Stimulated activated CD4-positive, alpha-beta T cell treated with anti-CD3 and anti-CD28 coated beads, Interleukin-1b, Interleukin-23, amount 100 ng/mL, for 48 hours (primary cell): ENCODE results near the gene FRYL.
"Not testable (repeated sequence)": the region's sequence is repeated elsewhere in the genome, so short reads cannot be mapped to it uniquely, and the experiment has no call there.

Experiments used
- DNase-seq: peaks from one replicate; pipeline ENCODE4 v3.0.0-alpha.2; 2020

Gene FRYL

DNA sequence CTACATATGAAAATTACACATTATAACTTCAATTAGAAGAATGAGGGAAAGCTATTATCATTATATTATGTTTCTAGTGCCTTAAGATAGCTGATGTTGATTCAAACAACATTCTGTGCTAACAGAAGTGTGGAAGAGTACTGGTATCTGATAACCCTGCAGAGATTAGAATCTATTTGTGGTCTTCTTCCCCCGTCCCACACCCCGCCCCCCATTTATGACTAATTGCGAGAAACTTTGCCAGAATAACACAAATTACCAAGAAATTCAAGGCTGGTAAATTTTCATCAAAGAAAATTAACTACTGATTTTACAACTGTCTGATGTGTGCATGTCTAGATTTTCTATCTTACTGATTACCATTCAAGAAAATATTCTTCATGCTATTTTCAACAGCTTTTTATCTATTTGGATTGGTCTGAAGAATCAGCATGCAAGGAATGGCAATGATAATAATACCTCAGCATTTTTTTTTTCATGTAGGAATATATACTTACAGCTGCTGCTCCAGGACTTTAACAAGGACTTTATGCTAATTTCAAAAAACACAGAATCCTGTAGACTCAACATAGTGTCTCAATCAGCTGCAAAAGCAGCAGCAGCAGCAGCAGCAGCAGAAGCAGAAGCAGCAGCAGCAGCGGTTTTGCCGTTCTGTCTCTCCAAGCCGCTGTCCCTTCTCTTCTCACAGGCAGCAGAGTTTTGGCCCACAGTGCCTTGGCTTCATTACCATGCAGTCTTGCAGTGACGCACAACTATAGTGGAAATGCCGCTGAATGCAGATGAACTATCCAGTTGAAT is 126.7 kb downstream of the FRYL start:
- DNase-seq = peak; percentile 15

DNA sequence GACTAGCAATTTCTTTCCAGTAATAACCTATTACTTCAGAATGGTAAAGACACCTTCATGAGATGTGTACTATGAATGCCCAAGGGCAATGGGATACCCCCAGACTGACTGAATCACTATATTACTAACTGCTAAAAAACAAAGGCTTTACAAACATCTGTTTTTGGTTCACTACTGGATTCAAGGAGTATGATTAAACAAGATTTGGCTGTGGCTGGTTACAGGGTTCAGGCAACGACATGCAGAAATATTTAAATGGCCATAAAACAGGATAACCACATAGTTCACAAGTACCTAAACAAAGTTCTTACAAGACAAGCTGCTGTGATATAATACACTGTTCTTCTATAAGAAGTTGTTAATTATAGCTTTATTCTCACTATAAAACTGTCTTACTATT is 128.2 kb downstream of the FRYL start:
- no peak for DNase-seq

DNA sequence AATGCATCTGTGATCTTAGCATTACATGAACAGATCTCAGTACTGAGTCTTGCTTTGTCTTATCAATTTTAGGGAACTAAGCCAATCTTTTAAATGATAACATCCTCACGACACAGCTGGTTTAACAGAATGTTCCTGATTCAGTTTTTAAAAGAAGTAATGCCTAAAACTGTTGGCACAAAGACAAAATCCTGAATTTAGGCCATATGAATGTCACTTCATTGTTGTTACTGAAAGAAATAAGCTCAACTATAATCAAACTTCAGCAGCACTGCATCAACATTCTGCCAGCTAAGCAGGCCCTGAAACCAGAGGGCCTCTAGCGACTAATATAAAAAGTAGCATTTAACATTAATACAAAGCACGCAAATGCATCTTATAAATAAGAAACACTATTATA is 130.6 kb downstream of the FRYL start:
- no peak for DNase-seq

DNA sequence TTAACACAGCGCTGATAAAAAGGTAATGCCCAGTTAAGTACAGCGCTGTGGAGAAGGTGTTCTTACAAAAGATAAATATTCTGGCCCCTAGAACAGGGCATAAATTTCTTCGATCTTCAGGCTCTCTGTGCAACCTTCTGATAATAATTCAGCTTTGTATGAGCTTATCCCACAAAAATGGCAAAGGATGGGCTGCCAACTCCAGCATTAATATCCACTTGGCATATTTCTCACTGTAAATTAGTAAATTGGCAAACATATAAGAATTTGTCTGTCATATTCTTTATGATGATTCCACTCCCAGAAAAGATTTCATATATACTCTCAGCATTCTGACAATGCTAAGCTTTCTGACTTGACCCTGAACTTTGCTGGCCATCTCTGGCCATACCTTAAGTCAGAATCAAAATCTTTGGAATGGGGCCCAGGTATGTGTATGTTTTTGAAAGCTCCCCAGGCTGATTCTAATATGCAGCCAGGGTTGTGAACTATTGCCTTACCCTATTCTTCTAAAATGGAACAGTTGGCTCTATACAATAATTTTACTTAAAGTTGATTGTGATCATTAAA is 134.8 kb downstream of the FRYL start:
- DNase-seq = no peak

DNA sequence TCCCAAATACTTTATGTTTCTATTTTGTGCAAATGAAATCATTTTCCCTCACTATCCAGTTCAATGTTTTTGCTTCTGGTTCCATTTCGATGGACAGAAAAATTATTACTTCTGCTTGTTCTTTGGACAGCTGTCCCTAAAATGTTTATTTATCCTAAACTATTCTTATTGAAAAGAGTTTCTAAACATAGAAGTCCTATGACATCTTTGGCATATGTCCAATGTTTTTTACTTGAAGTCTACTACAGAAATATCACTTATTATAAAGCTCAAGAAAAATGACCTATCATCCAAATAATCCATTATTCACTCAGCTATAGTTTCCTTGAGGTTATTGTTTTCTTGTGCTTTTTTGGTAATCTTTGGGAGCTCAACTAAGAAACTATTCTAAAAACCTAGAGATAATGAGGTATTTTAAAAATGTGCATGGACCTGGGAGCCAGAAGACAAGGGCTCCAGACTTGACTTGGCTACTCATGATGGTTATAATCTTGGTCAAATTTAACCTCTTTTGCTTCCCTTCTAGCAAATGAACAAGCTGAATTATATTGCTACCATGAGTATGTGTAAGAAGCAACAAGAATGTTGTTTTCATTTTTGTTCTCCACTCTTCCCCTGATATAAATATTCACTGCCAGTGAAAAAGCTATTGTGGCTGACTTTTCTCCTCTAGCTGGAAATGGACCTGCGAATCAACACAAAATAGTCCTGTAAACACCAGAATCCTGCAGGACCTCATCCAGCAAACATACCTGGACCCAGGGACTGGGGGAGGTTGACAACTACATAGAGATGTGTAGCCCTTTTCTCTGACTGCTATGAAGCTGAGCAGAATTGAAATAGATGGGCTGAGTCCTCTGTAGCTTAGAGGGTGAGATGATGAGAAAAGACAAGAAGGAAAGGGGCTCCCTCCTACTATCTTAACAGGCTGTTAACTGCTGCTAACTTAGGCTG is 137.4 kb downstream of the FRYL start:
- no peak for DNase-seq

DNA sequence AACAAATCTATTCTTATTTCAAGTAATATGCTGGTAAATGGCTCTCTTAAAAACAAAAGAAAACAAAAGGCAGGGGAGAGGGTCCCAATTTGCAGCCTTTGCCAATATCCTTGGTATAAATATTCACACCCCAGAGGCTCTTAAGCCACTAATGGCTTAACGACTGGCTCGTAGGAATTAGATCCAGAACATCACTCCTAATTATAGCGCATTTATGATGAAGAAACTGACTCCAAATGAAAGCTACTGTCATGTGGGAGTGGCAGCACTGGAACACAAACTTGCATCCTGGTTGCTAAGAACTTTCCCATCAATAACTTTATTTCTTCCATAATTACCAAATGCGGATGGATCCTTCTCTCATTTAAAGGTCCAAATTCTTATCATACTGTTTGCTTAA is 138.7 kb downstream of the FRYL start:
- no peak for DNase-seq

DNA sequence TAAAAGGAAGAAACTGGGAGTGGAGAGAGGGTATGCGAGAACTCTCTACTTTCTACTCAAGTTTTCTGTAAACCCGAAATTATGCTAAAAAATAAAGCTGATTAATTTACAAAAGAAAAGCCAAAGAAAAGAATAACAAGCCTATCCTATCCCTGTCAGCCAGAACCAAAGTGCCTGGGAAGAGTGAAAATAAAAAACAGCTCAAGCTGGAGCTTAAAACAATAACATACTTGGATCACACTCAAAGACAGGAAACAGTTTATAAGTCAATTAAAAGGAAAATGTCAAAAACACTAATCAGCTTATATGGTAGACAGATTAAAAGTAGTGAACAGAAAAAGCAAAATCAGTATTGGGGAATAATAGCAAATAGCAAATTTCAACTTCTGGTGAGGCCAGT is 139.4 kb downstream of the FRYL start:
- DNase-seq = no peak

DNA sequence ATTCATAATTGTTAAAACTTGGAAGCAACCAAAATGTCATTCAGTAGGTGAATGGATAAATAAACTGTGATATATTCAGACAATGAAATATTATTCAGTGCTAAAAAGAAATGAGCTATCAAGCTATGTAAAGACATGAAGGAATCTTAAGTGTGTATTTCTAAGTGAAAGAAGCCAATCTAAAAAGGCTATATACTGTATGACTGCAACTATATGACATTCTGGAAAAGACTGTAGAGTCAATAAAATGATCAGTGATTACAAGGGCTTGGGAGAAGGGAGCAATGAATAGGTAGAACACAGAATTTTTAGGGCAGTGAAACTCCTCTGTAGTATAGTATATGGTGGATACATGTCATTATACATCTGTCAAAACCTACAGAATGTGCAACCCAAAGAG is 139.9 kb downstream of the FRYL start:
- DNase-seq = no peak

DNA sequence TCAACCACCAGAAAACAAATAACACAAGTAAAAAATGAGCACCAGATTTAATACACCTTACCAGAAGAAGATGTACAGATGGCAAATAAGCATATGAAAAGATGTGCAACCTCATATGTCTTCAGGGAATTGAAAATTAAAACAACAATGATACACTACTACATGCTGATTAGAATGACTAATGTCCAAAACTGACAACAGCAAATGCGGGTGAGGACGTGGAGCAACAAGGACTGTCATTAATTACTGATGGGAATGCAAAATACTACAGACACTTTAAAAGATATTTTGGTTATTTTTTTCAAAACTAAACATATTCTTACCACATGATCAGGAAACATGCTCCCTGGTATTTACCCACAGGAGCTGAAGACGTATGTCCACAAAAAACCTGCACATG is 140.3 kb downstream of the FRYL start:
- DNase-seq = no peak

DNA sequence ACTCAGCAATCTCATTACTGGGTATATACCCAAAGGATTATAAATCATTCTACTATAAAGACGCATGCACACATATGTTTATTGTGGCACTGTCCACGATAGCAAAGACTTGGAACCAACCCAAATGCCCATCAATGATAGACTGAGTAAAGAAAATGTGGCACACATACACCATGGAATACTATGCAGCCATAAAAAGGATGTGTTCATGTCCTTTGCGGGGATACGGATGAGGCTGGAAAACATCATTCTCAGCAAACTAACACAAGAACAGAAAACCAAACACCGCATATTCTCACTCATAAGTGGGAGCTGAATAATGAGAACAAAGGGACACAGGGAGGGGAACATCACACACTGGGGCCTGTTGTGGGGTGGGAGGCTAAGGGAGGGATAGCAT is 141.5 kb downstream of the FRYL start:
- DNase-seq = not testable (repeated sequence)

DNA sequence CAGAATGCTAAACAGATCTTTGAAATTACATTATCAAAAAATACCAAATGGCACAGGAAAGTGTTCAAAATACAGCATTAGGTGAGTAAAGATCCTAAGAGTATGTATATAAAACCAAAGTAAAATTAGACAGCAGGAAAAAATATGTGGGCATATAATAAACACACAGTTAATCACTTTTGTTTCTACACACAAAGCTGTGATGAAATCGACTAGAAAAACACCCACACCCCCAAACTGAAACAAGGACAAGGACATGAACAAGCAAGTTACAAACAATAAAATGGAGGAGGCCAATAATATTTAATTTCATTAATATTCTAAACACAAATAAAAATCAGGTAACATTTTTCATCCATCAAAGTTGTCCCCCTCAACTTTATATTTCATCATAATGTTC is 143.2 kb downstream of the FRYL start:
- no peak for DNase-seq

DNA sequence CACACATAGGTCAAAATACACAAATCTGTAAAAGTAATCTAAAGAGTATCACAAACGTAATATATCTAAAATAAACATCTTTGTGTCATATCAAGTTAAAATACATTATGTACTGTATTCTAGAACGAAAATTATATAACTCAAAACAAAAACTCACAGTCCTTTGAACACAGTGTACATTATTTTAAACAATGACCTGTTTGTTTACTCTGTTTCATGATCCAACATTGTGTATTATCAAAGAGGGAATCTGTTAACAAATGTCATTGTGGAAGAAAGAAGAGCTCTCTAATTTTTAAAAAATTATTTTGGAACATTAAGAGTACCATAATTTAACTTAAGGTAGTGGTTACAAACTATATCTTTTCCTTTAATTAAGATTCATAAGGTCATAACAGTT is 144.1 kb downstream of the FRYL start:
- no peak for DNase-seq

DNA sequence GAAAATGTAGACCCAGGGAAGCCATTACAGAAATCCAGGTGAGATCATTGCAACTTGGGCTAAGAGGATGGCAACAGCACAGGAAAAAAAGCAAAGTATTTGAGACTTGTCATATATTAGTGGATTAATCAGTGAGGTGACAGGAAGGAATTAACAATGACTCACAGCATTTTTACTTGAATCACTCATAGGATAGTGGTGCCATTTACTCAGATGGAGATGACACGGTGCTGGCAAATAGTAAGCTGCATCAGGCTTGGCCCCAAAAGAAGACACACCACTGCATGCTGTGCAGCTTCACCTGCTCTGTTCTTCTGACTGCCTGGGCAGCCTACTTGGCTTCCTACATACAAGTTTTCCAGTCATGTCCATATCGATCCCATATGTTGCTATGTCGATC is 144.8 kb downstream of the FRYL start:
- DNase-seq = peak; percentile 28

DNA sequence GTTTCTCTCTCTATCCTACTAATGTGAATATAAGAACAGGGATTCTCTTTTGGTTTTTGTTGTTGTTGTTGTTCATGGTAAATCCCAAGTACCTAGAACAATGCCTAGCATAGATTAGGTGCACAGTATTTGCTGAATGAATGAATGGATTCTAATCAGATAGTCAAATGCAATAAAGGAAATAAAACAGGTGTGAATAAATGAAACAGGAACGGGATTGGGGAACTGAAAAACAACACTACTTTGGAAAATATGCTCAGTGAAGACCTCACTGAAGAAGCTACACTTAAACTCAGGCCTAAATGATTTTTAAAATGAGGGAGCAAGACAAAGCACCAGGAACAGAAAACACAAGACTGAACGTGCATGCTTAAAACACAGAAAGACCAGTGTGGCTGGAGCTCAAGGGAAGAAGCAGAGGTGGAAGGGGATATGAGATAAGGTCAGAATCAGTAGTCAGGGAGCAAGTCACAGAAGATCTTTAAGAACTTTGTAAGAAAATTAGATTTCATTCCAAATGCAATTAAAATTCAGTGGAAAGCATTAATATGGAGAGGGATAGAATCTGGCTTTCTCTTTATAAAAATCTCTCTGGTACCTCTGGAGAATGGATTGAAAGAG is 145.3 kb downstream of the FRYL start:
- DNase-seq = no peak

DNA sequence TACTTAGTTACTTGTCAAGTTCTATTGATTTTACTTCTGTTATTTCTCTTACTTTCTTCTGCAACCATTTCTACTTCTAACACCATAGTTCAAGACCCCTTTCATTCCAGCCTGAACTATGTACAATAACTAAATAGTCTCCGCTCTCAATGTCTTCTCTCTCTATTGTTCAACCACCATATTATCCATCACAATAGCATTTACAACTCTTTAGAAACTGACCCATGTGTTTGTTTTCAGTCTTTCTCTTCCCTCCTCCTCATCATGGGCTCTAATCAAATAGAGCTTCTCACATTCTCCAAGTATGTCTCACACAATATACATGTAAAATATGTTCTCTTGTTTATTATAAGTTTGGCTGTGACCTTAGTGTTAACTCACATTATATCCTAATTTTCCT is 146.4 kb downstream of the FRYL start:
- DNase-seq = no peak

DNA sequence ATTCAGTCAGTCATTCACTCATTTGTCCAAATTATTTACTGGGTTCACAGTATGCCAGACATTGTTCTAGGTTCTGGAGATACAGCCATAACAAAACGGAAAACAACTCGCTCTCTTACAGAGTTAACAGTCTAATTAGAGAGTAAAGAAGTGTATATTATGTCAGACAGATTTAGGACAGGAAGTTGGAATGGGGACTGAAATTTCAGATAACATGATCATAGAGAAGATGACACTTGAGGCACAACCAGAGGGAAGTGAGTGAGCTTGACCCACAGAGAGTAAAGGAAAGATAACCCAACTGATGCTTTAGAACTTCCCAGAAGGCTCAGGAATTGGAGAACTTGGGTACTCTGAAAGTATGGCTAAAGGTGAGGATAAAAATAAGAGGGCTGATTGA is 150.6 kb downstream of the FRYL start:
- no peak for DNase-seq

DNA sequence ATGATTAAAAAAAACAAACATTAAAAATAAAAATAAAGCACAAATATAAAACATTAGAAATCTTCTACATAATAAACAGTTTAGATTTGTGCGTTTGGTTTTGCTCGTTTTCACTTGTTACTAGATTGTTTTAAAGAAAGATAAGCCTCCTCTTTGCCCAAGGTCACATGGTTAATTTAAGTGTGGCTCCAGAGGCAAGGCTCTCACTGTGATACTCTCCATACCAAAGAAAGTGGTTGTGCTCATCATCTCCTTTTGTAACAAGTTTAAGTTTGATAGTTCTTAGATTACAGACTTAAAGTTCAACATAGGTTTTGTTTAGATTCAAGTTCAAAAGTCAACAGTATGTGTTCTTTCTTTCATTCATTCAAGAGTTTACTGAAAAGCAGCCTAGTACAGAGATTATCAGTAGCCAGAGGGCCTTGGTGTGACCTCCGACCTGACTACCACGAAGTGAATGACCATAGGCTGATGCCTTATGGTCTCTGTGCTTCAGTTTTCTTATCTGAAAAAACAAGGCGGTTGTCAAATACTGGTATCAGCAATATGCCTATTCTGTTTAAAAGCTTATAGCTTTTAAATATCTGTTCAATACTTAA is 156.8 kb downstream of the FRYL start:
- no peak for DNase-seq

DNA sequence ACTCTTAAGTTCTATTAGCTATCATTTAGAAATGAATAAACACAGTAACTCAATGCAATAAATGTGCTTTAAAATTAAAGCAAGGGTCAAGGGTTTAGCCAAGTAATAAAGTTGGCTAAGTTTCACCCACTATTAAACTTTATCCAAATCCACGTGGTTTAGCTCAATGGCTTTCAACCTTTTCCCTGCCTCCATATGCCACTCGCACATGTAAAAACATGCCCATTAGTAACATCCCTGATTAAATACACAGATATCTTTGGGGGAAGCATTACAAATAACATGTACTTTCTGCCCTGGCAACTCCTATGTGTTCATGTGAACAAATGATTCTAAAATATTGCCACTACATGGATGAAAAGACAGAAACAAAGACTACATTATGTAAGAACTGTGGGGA is 159.2 kb downstream of the FRYL start:
- no peak for DNase-seq

DNA sequence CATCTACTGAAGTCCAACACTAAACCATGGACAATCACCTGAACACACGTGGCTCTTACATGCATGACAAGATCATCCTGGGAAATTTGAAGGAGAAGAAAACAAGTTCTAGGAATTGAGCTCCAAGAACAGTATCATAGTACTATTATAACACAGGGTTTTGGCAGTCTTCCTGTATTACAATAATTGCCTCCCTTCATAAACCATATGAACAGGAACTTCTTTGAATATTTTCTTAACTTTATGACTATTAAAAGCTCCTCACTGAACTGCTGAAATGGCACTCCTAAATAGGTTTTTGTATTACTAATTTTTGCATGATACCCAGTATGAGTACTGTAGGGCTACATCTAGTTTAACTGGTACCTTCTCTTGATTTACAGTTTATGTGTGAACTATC is 160.0 kb downstream of the FRYL start:
- no peak for DNase-seq

DNA sequence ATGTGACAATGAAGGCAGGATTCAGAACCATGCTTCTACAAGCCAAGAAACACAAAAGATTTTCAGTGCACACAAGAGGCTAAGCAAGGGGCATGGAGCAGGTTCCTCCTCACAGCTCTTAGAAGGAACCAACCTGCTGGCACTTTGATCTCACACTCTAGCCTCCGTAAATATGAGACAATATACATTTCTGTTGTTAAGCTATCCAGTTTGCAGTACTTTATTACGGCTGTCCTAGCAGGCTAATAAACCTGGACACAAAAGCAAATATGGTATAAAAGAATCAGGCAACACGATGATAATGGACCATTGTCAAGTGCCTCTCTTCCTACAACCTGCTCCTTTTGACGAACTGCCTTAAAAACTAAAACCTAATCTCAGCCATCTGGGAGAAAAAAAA is 175.6 kb downstream of the FRYL start:
- no peak for DNase-seq

DNA sequence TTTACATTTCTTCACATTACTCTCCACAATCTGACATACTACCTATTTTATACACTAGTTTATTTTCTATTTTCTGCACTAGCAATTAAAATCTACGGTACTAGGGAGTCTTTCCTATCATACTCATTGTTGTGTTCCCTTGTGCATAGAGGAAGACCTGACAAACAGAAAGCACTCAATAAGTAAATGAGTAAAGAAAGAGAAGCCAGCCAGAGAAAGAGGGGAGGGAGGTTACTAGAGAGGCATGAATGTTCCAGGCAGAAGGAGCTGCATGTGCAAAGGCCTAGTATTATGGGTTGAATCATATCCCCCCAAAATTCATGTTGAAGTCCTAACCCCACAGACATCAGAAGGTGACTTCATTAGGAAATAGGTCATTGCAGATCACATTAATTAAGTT is 176.0 kb downstream of the FRYL start:
- DNase-seq = no peak

DNA sequence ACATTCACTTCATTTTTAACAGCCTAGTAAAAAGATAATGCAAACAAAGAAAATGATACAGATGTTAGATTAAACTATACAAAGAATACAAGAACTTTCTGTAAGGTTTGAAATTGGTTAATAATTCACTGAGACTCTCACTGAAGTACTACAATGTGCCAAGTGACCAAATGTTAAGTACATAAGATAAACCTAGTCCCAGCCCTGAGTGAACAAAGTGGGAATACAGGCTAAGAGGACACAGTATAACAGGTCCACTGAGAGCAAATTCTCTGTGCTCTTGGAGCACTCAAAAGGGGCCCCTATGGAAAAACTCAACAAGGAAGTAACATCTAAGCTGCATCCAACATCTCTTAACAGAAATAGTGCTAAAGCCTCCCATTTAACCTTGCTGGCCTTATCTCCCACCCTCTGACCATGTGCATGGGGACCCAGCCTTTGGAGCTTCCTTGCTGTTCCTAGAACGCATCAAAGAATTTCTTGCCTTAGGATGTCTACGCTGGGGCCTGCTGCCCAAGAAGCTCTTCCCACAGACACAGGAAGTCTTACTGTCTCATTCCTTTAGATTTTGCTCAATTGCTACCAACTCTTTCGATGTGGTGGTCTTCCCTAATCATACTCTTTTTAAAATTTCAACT is 176.6 kb downstream of the FRYL start:
- DNase-seq = no peak

DNA sequence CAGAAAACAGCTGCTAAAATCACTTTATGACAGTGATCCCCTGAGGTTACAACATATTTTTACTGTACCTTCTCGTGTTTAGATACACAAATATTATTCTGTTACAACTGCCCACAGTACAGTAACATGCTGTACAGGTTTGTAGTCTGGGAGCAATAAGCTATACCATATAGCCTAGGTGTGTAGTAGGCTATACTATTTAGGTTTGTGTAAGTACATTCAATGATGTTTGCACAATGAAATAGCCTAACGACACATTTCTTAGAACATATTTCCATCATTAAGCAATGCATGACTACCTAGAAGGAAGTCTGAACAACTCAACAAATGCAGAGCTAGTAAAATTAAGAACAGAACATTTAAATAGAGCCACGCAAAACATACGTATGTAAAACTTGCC is 177.3 kb downstream of the FRYL start:
- no peak for DNase-seq
